Small intestine (tissue), 7 donors: ENCODE results near the gene DLAT. TPM values are rescaled to one million over a fixed set of nuclear protein-coding genes. Genes with fewer than 3 reads are reported as not detected.
"Not testable (repeated sequence)": the region's sequence is repeated elsewhere in the genome, so short reads cannot be mapped to it uniquely, and the experiment has no call there.

Experiments
- DNase-seq, 2 donors: peaks; one replicate each; pipeline versions ENCODE4 v3.0.0 to v3.0.0-alpha.2; 2013
- FAIRE-seq: peaks from 2 replicates; lab custom pipeline; 2012; peaks lifted over from hg19 to GRCh38; lab: Jason Lieb, UNC
- H3K27ac ChIP-seq, 3 donors: one replicate each; pipeline ENCODE4 v1.5.1; 2013; ENCODE audit warnings: low read length in 2 of 3, mild to moderate bottlenecking in 2 of 3, control low read depth in 1 of 3, inconsistent platforms in 1 of 3, low read depth in 1 of 3, moderate library complexity in 1 of 3
- H3K27me3 ChIP-seq, 3 donors: one replicate each; pipeline ENCODE4 v1.6.1; 2013; ENCODE audit warnings: low read length in 3 of 3, inconsistent platforms in 1 of 3; ENCODE audit not compliant: control insufficient read depth in 3 of 3, insufficient read depth in 3 of 3
- H3K36me3 ChIP-seq, 3 donors: one replicate each; pipeline ENCODE4 v1.6.1; 2013; ENCODE audit warnings: low read length in 3 of 3, inconsistent platforms in 1 of 3, low read depth in 1 of 3, mild to moderate bottlenecking in 1 of 3, moderate library complexity in 1 of 3; ENCODE audit not compliant: control insufficient read depth in 3 of 3, insufficient read depth in 2 of 3
- H3K4me1 ChIP-seq, 3 donors: one replicate each; pipeline ENCODE4 v1.6.1; 2013; ENCODE audit warnings: low read length in 2 of 3, inconsistent platforms in 1 of 3, low read depth in 1 of 3, mild to moderate bottlenecking in 1 of 3, moderate library complexity in 1 of 3; ENCODE audit not compliant: control insufficient read depth in 3 of 3, insufficient read depth in 2 of 3
- H3K4me3 ChIP-seq, 3 donors: one replicate each; pipeline ENCODE4 v1.5.1; 2013; ENCODE audit warnings: low read length in 3 of 3, control low read depth in 1 of 3, inconsistent platforms in 1 of 3, low read depth in 1 of 3, mild to moderate bottlenecking in 1 of 3, moderate library complexity in 1 of 3
- H3K9me3 ChIP-seq, 2 donors: one replicate each; pipeline ENCODE4 v1.6.1; 2013; ENCODE audit warnings: low read depth in 1 of 2, low read length in 1 of 2; ENCODE audit not compliant: control insufficient read depth in 2 of 2, insufficient read depth in 1 of 2
- WGBS, 3 donors: extraction: QIAGEN DNeasy Blood & Tissue Kit; methylation state at CpG; one replicate each; pipeline ENCODE4 v1.1.7; 2013; 5-methylcytosine and 5-hydroxymethylcytosine counted together
- polyA plus RNA-seq, 4 donors: library from polyadenylated mRNA; stranded (reverse) in 3 of 4; unstranded in 1 of 4; fragments of 200-250 nt in 3 of 4; fragments of 120-200 nt in 1 of 4; gene quantifications; one replicate each; pipeline versions ENCODE4 v1.2.1 to v1.2.3, GENCODE V29; 2013
- donor health status: healthy with polysubstance abuse.
- donor health status: control.
- donor health status: control.
- donor health status: Bipolar disorder and iron deficiency.
- donor health status: healthy.

DLAT gene
- polyA plus RNA-seq, 4 donors, result 24.0 to 28.4 (median 24.5) TPM

DNA sequence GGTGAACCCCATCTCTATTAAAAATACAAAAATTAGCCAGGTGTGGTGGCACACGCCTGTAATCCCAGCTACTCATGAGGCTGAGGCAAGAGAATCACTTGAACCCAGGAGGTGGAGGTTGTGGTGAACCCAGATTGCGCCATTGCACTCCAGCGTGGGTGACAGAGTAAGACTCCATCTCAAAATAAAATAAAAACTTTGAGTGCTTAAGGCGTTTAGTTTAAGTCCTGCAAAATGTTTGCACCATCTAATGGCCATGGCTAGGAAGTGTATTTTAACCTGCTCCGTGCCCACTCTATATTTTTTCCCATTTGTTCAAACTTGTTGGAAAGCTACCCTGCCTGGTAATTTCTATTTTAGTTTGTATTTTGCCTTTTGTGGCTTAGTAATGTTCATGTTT lies 28.5 kb upstream of the DLAT start:
- WGBS, 3 donors, result 67 to 69% (median 68%) methylated on average over 5 of the region's 5 CpGs
- H3K4me1 ChIP-seq, H3K27ac ChIP-seq, H3K9me3 ChIP-seq, H3K4me3 ChIP-seq, FAIRE-seq, H3K27me3 ChIP-seq: not testable (repeated sequence)
- DNase-seq, result peak in 1 of 2 donors; percentile 11
- H3K36me3 ChIP-seq, result peaks cover 0 to 39% (median 2%) of the 10 kb centered on the region in 3 donors

DNA sequence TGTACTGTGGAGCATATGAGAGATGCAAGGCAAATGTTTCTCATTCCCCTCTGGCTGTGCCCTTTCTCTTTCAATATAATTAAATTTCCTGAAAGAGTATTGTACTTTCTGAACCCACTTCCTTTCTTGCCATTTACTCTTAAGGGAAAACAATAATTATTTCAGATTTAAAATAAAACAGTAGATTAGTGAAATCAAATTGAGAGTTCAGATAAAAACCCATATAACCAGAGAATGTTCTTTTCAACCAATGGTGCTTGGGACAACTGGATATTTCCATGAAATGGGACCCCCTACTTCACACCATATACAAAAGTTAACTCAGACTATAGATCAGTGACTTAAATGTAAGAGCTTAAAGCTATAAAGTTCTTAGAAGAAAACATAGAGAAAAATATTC lies 26.1 kb upstream of the DLAT start:
- H3K27ac ChIP-seq, result no peak overlapping the region
- peaks cover 0 to 40% (median 0%) of the 10 kb centered on the region in 3 donors for H3K36me3 ChIP-seq
- H3K4me1 ChIP-seq, result no peaks in the 10 kb centered on the region
- FAIRE-seq (no peak), DNase-seq (no peak)
- no peak overlapping the region for H3K4me3 ChIP-seq
- H3K27me3 ChIP-seq, result no peaks in the 10 kb centered on the region
- H3K9me3 ChIP-seq, result no peaks in the 10 kb centered on the region

GRCh38 chr11:112000703-112001102 lies 24.5 kb upstream of the DLAT start:
- Histone ChIP-seq H3K9me3 (peaks cover 0 to 1% of the 10 kb centered on the region in 2 donors), H3K4me3 (no peak overlapping the region), H3K27me3 (no peaks in the 10 kb centered on the region), H3K4me1 (no peaks in the 10 kb centered on the region), H3K27ac (no peak overlapping the region), H3K36me3 (peaks cover 0 to 34% (median 0%) of the 10 kb centered on the region in 3 donors)
- 93 to 100% (median 95%) methylated on average over 1 of the region's 1 CpG for WGBS, 3 donors
- DNase-seq (no peak), FAIRE-seq (no peak)

GRCh38 chr11:112002491-112003216 lies 22.6 kb upstream of the DLAT start:
- no peak overlapping the region for H3K4me3 ChIP-seq
- WGBS, 3 donors, result 91 to 97% (median 93%) methylated on average over 6 of the region's 6 CpGs
- no peak for DNase-seq
- no peak for FAIRE-seq
- peaks cover 0 to 26% (median 0%) of the 10 kb centered on the region in 3 donors for H3K36me3 ChIP-seq
- H3K4me1 ChIP-seq, result no peaks in the 10 kb centered on the region
- H3K27me3 ChIP-seq, result no peaks in the 10 kb centered on the region
- H3K27ac ChIP-seq, result no peak overlapping the region
- peaks cover 0 to 11% of the 10 kb centered on the region in 2 donors for H3K9me3 ChIP-seq

- Histone ChIP-seq H3K4me3 (no peak overlapping the region), H3K36me3 (peaks cover 0 to 21% (median 0%) of the 10 kb centered on the region in 3 donors), H3K27ac (no peak overlapping the region), H3K27me3 (no peaks in the 10 kb centered on the region), H3K9me3 (peaks cover 0 to 11% of the 10 kb centered on the region in 2 donors), H3K4me1 (no peaks in the 10 kb centered on the region)
- WGBS, 3 donors, result 76 to 81% (median 77%) methylated on average over 4 of the region's 4 CpGs
- FAIRE-seq (no peak), DNase-seq (no peak)
Observed at GRCh38 chr11:112004389-112004788, 20.8 kb upstream of the DLAT start.

DNA sequence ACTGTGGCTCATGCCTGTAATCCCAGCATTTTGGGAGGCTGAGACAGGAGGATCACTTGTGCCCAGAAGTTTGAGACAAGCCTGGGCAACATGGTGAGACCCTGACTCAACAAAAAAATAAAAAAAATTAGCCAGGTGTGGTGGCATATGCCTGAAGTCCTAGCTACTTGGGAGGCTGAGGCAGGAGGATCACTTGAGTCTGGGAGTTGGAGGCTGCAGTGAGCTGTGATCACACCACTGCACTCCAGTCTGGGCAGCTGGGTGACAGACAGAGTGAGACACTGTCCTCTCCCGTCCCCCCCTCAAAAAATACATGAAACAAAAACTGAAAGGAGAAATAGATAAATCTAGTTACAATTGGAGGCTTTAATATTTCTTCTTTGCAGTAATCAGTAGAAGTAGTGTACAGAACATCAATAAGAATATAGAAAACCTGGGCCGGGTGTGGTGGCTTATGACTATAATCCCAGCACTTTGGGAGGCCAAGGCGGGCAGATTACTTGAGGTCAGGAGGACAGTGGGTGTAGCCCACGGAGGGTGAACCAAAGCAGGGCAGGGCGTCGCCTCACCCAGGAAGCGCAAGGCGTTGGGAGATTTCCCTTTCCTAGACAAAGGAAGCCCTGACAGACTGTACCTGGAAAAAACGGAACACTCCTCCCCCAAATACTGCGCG lies 19.6 kb upstream of the DLAT start:
- WGBS, 3 donors, result 68 to 84% (median 81%) methylated on average over 11 of the region's 11 CpGs
- peaks cover 0 to 11% of the 10 kb centered on the region in 2 donors for H3K9me3 ChIP-seq
- H3K4me1 ChIP-seq, result no peaks in the 10 kb centered on the region
- H3K27ac ChIP-seq, result no peak overlapping the region
- FAIRE-seq, result no peak
- H3K36me3 ChIP-seq, result peaks cover 0 to 13% (median 0%) of the 10 kb centered on the region in 3 donors
- H3K4me3 ChIP-seq, result no peak overlapping the region
- DNase-seq, result peak in 1 of 2 donors; percentile 64
- no peaks in the 10 kb centered on the region for H3K27me3 ChIP-seq

DNA sequence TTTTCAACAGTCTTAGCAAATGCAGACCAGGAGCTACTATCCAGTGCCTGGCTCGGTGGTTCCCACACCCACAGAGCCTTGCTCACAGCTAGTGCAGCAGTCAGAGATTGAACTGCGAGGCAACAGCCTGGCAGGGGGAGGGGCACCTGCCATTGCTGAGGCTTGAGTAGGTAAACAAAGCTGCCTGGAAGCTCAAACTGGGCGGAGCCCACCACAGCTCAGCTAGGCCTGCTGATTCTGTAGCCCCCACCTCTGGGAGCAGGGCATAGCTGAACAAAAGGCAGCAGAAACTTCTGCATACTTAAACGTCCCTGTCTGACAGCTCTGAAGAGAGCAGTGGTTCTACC lies 19.1 kb upstream of the DLAT start:
- not testable (repeated sequence) for FAIRE-seq, DNase-seq, H3K27ac ChIP-seq, H3K4me1 ChIP-seq, H3K4me3 ChIP-seq, H3K27me3 ChIP-seq
- WGBS, 3 donors, result 81 to 86% (median 83%) methylated on average over 4 of the region's 4 CpGs
- Histone ChIP-seq H3K36me3 (peaks cover 0 to 13% (median 0%) of the 10 kb centered on the region in 3 donors), H3K9me3 (peaks cover 0 to 11% of the 10 kb centered on the region in 2 donors)

DNA sequence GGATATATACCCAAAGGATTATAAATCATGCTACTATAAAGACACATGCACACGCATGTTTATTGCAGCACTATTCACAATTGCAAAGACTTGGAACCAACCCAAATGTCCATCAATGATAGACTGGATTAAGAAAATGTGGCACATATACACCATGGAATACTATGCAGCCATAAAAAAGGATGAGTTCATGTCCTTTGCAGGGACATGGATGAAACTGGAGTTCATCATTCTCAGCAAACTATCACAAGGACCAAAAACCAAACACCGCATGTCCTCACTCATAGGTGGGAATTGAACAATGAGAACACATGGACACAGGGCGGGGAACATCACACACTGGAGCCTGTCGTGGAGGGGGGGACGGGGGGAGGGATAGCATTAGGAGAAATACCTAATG lies 13.8 kb upstream of the DLAT start:
- not testable (repeated sequence) for H3K4me3 ChIP-seq, H3K36me3 ChIP-seq, H3K27ac ChIP-seq, FAIRE-seq, H3K9me3 ChIP-seq, DNase-seq, H3K4me1 ChIP-seq, H3K27me3 ChIP-seq
- 82 to 89% (median 87%) methylated on average over 5 of the region's 5 CpGs for WGBS, 3 donors
